Superior temporal gyrus (tissue), 1 donor: ENCODE results near the gene IQGAP3.
"Not testable (repeated sequence)": the region's sequence is repeated elsewhere in the genome, so short reads cannot be mapped to it uniquely, and the experiment has no call there.

Source experiments
- DNase-seq: peaks from one replicate; pipeline ENCODE4 v3.0.0-alpha.2; 2016; ENCODE audit errors: extremely low spot score

IQGAP3 gene

DNA sequence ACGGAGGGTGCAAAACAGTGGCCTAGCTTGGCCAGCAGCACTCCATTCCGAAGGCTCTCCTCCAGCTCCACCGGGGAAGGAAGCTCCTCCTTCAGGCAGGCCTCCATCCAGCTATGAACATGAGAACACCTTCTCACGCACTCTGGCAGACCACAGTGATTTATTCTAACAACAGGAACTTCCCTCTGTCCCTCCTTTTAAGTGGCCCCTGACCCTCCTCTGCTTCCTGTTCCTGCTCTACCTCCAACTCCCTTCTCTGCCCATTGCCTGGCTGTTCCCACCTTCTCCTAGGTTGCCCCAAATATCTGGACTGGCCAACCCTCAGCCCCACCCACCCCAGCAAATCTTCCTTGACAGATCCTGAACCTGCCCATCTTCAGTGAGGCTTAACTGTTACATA lies 5.9 kb downstream of the IQGAP3 start:
- no peak for DNase-seq

DNA sequence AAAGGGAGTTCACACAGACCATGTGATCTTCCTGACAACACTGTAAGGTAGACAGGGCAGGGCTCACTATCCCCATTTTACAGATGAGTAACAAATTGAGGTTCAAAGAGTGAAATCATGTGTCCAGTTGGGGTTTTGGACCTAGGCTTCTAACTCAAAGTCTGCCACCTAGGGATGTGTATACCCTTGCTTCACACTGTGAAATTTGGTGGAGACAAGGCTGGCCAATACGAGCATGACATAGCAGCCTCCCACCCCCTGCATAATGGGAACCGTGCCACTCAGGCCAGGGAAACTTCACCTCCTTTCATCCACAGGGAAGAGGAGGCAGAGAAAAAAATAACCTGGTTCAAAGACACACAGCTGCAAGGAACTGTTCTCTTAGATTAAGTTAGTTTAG lies 6.8 kb downstream of the IQGAP3 start:
- DNase-seq = no peak

DNA sequence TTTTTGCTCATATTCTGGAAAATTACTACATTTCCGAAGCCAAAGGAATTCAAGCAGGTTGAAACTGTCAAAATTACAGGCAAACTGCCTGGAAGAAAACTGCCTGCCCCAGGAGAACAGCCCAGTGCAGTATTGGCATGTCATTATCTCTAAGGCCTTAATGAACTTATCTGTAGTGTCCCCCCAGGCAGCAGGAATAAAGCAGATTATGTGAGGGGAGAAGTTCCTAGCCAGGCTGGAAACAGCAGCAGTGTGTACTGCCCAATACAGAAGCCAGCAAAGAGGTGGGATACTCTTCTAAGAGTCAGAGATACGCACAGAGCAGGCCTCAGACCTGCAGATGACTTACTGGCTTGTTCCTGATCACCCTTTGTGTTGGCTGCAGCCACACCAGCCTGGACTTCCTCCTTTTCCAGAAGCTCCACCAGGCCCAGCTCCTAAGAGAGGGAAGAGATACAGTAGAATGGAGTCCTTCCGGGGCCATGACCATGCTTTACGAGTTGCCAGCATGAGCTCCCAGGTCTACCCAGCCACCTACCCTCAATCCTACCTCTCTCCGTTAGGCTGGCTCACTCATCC lies 11.7 kb downstream of the IQGAP3 start:
- DNase-seq = no peak

DNA sequence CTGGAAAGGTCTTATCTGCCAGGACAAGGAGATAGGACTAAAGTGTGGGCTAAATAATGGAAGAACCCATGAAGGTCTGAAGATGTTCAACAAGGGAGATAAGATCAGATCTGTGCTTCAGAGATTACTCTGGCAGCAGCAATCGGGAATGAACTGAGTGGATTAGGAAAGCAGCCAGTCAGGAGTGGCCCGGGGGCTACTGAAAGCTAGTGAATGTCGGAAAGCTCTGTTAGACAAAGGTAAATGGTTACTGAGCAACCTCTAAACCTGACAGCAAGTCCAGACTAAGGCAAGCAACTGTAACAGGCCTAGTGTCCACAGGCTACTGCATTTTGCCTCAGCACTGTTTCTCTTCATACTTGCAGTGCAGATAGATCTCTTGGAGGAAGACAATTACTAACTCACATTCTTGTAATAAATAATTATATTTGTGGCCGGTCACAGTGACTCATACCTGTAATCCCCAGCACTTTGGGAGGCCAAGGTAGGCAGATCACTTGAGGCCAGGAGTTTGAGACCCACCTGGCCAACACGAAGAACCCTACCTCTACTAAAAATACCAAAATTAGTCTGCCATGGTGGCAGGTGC lies 12.5 kb downstream of the IQGAP3 start:
- no peak for DNase-seq

DNA sequence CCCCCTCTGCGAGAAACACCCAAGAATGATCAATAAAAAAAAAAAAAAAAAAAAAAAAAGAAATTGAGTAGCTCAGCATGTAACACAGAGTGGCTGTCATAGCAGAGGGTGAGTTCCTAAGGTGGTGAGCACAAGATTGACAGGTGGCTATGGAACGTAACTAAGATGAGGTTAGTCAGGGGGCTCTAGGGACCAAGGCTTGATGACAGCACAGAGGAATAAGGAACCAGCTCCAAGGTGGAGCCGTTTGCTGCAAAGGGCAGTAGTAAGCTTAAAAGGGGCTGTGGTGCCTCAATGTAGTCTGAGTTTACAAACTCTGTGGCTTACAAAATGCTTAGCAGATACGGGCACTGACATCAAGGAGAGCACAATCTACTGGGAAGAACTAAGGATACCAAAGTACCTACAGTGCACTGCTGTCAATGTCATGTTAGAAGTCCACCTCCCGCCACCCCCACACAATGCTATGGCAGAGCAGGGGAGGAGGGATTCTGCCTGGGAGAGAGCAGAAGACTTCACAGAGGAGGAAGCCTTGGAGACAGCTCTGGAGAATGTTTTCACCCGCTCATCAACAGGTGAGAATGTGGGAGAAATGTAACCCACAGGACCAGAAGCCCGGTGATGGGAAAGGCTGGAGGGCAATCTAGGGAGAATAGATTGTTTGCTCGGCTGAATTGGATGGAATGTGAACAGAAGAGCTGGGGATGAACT lies 13.1 kb downstream of the IQGAP3 start:
- no peak for DNase-seq

DNA sequence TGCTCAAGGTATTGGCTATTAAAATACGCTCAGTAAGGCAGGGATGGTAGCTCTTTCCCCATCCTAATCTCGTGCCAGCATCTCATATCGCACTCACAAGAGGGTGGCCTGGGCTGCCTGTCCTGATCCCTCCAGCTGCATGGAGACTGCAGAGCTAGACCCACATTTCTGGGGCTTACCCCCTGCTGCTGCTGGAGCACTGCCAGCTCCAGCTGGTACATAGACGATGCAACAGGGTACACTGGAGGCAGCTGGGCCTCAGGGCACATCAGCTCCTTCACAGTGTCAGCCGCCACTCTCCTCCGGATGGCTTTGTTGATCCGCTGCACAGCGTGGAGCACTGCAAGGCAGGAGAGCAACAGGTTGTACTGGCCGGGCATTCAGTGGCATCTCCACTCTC lies 16.0 kb downstream of the IQGAP3 start:
- no peak for DNase-seq

DNA sequence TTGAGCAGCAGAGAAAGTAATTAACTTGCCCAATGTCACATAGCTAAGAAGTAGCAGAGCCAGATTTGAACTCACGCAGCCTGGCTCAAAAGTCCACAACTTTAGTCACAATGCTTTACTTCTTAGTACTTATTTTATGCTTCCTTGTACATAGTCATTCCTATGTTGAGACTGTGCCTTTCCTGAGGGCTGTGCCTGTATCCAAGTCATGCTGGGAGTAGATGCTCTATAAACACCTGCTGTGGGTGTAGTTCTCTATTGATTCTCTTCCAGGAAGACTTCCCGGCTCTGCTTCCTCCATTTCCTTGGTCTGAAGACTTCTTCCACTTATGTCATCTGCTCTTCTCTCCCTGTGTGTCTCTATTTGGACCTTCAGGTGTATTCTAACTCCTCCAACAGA lies 16.6 kb downstream of the IQGAP3 start:
- no peak for DNase-seq

DNA sequence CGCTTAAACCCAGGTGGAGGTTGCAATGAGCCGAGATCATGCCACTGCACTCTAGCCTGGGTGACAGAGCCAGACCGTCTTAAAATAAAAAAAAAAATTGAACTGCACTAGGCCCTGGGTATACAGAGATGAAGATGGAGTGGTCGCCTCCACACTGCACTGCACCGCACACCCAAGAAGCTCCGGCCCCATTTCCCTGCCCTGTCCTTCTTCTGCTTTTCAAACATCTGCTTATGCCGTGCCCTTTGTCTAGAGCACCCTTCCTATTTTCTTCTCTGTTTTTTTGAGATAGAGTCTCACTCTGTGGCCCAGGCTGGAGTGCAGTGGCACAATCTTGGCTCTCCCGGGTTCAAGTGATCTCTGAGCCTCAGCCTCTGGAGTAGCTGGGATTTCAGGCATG lies 17.4 kb downstream of the IQGAP3 start:
- DNase-seq = no peak

DNA sequence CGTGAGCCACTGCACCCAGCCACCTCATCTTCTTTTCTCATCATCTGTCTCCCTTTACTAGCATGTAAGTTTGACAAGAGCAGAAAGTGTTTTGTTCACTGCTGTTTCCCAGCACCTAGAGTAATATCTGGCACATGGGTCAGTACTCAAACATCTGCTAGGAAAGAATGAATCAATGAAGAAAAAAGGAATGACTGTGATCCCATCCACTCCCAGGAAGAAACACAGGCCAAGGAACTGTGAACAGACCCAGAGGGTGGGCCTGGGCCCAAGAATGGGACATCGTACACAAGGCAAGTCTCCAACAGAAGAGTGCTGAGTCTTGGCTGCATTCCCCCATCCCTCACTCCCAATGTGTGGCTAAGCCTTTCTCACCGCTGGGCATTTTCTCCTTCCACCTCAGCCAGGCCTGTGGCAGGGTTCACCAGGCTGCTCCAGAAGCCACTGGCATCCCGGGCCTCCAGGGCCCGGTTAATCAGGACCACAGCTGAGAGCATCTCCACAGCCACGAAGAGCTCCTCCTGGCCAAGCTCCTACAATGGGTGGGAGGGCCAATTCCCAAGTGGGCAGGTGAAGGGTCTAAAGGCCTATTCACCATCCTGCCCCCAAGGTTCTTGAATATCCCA lies 18.4 kb downstream of the IQGAP3 start:
- DNase-seq = no peak

DNA sequence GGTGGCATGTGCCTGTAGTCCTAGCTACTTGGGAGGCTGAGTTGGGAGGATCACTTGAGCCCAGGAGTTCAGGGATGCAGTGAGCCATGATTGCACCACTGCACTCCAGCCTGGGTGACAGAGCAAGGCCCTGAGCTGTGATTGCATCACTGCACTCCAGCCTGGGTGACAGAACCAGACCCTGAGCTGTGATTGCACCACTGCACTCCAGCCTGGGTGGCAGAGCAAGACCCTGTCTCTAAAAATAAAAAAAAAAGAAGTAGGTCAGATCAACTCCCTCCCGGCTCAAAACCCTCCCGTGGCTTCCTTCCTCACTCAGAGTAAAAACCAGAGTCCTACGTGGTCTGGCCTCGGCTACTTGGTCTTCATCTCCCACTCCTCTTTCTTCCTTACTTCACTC lies 19.4 kb downstream of the IQGAP3 start:
- DNase-seq = not testable (repeated sequence)

DNA sequence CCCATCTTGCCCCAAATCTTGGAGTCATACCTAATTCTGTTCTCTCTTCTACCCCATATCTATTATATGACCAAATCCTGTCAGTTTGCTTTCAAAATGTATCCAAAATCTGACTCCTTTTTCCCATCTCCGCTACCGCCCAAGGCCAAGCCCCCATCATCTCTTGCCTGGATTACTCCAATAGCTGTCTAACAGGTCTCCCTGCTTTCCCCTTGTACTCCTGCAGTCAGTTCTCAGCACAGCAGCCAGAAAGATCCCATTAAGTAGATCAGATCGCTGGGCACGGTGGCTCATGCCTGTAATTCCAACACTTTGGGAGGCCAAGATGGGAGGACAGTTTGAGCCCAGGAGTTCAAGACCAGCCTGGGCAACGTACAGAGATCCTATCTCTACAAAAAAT lies 19.8 kb downstream of the IQGAP3 start:
- DNase-seq = no peak

DNA sequence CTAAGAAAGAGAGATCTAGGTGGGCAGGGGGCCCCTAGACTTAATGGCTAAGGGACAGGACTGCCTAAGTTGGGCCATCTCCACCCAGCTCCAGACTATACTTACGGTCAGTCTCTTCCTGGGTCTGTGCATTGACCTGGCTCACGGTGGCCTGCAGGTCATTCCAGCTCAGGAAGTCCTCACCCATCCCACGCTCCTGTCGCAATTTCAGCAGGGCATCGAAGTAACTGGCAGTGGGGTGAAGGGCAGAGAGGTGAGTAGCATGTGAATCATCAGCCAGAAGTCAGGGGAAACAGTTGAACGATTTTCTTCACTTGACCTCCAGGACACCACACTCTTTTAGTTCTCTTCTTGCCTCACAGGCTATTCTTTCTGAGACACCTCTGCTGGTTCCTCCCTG lies 20.5 kb downstream of the IQGAP3 start:
- no peak for DNase-seq

DNA sequence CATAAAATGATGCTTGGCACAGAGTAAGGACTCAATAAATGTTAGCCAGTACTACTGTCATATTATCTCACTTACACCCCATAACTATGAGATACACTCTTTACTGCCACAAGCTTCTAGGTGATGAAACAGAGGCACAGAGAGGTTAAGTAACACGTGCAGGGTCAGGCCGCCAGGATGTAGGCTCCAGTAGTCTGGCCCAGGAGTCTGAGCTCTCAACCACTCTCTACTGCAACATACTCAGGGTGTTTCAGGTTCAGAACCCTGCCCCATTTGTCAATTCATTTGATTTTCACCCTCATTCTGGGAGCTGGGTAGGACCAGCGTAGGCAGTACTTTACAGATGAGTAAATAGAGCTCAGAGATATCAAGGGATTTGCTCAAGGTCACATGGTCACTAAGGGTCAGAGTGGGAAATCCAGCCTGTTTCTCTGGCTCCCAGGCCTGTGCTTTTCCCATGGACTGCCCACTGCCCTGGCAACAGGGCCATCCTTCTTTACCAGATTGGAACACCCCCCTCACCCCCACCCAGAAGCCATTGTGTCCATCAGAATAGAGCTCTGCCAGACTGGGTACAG lies 21.2 kb downstream of the IQGAP3 start:
- no peak for DNase-seq

DNA sequence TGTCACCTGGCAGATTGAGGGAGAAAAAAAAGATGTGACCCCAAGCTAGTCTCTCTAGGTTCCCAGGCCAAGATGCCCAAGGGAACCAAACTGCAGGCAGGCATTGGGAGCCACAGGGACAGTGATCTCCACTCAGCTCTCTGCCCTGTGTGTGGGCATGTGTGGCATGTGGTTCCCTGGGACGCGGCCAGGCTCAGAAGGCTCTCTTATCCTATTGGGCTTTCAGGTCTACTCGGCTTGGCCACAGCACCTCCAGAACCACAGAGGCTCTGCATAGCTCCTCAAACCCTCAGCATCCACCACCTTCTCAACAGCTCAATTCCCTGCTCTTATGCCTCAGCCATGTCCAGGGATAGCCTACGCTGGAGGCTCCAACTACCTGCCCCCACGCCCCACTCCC lies 22.0 kb downstream of the IQGAP3 start:
- DNase-seq = no peak

DNA sequence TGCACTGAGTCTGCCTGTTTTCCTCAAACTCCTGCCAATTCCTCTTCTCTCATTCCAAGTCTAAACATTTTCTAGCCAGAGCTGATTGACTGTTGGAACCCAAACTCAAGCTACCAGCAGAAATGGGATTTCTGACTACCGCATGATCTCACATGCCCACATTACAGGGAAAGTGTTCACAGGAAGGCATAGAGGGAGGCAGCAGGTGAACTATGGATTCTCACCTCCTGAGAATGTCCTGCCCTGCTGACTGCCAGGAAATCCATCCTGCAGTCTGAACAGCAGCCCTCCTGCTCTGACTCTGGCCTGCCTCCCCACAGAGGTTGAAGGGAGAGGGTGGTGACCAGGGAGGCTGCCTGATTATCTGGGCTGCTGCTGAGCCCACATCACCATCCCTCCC lies 22.5 kb downstream of the IQGAP3 start:
- DNase-seq = no peak

DNA sequence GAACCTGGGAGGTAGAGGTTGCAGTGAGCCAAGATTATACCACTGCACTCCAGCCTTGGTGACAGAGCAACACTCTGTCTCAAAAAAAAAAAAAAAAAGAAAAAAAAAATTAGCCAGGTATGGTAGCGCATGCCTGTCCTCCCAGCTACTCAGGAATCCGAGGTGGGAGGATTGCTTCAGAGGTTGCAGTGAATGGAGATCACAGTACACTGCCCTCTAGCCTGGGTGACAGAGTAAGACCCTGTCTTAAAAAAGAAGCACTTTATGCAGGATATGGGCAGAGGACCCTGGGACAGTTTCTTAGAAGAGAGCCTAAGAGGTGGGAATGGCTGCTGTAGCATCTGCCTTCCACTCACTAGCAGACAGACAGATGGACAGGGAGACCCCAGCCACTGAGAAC lies 23.0 kb downstream of the IQGAP3 start:
- DNase-seq = no peak

DNA sequence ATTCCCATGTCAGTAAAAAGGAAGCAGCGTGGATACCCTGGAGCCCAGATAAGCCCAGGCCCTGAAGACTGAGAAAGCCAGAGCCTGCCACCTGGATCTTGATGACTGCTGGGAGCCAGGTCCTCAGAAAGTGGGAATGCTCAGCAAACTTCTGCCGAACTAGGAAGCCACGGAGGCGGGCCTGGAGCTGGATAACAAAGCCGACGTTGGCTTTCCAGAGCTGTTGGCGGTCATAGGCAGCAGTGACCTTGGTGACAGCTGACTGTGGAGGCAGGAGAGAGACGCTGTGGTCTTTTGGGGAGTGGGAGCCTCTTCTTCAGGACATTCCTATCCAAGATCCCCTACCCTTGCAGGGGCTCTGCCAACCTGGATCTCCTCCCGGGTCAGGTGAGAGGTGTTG lies 24.4 kb downstream of the IQGAP3 start:
- DNase-seq = no peak

DNA sequence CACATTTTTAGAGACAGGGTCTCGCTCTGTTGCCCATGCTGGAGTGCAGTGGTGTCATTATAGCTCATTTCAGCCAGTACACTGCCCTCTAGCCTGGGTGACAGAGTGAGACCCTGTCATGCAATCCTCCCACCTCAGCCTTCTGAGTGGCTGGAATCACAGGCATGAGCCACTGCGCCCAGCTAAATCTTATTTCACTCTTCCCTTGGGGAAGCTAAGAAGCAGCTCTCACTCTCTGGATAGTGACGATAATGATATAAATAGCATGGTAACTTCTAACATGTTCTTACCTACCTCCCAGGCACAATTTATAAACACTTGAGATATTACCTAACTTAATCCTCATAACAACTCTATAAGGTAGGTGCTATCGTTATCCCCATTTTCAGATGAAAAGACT lies 24.9 kb downstream of the IQGAP3 start:
- DNase-seq = no peak

DNA sequence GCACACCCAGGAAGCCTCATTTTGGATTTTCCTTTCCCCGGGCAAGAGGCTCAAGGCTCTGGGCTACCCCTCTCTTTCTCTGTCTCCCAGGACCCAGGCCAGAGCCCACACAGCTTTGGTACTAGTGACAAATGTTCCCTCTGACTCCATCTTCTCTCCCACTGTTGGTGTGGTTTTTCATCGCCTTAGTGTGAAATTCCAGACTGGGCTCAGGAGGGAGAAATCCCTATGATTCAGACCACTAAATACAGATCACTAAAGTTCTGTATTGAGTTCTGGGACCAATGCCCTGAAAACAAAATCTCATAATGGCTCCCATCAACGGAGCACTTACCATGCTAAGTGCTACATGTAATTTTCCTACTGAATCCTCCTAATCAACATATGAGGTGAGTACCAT lies 26.1 kb downstream of the IQGAP3 start:
- DNase-seq = no peak

DNA sequence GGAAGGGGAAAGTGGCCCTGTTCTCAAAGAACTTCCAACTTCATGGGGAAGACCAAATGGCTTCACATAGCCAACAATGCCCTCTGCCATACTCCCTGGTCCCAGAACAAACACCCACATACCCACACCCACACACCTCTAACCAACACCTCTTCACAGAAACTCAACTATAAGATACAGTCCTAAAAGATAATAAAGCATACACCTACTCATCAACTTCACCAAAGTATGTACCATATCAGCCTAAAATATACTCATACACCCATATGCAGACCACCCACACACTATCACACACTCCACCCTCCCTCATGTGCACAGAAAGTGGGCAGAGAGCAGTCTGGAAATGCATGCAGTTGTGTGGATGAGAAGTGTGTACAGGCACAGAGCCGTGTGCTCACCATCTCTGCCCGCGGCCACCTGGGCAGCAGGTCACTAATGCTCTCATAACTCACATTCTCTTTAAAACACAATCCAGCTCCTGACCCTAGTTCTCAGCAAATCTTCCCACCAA lies 27.7 kb downstream of the IQGAP3 start:
- no peak for DNase-seq

DNA sequence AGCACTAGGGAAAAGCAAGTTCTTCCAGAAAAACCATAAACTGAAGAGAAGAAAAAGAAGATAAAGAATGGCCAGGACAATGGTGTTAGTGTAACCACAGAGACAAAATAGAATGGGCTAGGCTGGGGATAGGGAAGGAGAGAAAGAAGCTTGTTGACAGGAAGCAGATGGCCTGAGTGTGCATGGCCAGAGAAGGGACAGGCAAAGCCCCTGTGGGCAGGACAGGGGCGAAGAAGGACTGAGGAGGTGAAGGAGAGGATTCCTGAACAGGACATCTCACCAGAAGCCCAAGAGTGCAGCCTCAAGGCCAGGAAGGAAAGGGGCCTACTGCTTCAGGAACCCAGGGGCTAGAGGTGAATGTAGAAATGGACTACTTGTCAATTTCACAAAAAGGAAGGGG lies 29.3 kb downstream of the IQGAP3 start:
- no peak for DNase-seq

DNA sequence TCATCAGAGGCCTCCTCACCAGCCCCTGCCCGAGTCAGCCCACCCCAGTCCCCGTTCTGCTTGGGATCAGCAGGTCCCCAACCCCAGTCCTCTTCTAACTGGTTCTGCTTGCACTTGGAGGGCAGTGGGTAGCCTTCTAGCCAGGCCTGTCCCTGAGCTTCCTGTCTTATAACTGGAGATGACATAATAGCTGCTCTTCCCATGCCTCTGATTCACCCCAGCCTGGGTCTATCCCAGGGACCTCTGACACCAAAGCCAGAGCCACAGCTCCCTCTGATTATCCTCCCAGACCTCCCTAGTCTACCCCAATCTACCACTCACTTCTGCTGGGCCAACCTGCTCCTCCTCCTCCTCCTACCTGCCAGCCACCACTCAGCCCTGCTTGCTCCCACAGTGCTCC lies 31.4 kb downstream of the IQGAP3 start:
- no peak for DNase-seq
